ENCODE measurements around the gene ARHGAP26. TPM values are rescaled to one million over a fixed set of nuclear protein-coding genes. Genes with fewer than 3 reads are reported as not detected.

Gene ARHGAP26
- total RNA-seq, 4 donors from 2014 or later: 35.0 to 72.2 (median 44.0) TPM

DNA sequence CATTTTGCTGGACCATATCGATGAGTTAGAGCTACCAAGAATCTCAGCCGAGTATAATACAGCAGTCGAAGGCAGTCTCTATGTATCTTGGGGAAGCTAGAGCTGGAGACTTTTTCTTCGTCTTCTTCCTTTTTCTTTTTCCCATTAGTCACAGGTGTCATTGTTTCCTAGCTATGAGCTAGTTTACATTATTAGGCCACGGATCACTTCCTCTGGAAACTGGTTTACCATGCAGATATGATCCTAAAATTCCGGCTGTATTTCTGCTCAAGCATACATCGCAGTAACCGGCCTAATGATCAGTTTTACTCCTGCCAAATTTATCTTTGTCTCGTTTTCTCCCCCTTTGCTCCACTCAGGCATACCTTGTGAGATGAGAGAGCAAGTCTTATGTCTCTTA lies 312.8 kb downstream of the ARHGAP26 start:
- TF ChIP-seq, protein P1, sequence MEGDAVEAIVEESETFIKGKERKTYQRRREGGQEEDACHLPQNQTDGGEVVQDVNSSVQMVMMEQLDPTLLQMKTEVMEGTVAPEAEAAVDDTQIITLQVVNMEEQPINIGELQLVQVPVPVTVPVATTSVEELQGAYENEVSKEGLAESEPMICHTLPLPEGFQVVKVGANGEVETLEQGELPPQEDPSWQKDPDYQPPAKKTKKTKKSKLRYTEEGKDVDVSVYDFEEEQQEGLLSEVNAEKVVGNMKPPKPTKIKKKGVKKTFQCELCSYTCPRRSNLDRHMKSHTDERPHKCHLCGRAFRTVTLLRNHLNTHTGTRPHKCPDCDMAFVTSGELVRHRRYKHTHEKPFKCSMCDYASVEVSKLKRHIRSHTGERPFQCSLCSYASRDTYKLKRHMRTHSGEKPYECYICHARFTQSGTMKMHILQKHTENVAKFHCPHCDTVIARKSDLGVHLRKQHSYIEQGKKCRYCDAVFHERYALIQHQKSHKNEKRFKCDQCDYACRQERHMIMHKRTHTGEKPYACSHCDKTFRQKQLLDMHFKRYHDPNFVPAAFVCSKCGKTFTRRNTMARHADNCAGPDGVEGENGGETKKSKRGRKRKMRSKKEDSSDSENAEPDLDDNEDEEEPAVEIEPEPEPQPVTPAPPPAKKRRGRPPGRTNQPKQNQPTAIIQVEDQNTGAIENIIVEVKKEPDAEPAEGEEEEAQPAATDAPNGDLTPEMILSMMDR (IDR thresholded peaks at IDR 0.05; ENCODE audit: low read depth): no peak

DNA sequence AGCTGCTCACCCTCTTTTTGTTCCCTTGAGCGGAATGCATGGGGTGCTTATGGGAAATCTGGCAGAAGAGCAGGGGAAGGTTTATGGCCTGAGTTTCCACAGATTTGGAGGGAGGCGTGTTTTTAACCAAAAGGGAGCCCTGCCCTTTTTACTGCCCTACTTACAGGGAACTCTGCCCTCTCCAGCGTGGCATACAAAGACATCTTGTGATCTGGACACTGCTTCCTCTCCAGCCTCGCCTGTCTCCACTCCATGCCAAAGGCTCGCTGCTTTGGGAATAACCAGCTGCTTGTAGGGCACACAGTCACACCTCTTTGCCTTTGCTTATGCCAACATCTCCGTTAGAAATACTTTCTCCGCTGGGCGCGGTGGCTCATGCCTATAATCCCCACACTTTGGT lies 314.2 kb downstream of the ARHGAP26 start:
- TF ChIP-seq, protein P1 (IDR thresholded peaks at IDR 0.05; ENCODE audit: low read depth): no peak

DNA sequence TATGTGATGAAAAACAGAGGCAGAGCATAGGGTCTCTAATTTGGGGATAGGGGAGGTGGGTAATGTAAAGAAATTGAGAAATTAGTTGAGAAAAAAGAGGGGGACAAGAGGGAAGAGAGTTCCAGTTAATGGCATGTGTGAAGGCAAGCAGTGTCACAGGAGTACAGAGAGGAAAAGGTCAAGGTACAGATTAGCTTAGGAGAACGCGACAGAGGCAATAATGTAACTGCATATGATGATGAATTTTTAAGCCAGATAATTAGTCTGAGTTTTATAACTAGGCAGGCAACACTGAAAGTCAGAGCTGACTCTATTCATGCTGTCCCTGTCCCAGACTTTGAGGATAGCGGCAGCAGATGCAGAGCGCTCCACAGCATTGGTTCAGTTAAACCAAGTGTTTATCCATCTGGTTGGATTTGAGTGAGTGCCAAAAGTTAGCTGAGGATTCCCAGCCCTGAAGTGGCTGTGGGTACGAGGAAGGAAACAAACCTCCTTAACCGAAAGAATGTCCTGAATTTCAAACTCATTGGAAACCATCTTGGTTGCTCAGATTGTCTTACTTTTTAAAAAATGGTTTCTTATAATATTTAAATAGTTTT lies 315.2 kb downstream of the ARHGAP26 start:
- TF ChIP-seq, protein P1 (IDR thresholded peaks at IDR 0.05; ENCODE audit: low read depth): no peak

DNA sequence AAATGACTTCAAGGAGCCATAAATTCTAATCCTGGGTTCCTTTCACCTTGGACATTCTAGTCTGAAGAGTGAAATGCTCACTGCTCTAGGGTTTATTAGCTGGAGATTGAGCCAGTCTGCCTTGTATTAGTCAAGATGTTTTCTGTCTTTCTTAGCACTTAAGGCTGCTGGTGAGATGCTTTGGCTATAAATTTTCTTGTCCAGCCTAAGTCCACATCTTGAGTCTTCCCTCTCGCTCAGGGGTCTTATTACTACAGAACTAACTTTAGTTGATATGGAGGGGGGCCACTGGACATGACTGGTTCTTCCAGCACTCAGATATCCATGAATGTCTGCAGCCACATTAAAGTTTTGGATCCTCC lies 316.4 kb downstream of the ARHGAP26 start:
- TF ChIP-seq, protein P1 (IDR thresholded peaks at IDR 0.05; ENCODE audit: low read depth): no peak

DNA sequence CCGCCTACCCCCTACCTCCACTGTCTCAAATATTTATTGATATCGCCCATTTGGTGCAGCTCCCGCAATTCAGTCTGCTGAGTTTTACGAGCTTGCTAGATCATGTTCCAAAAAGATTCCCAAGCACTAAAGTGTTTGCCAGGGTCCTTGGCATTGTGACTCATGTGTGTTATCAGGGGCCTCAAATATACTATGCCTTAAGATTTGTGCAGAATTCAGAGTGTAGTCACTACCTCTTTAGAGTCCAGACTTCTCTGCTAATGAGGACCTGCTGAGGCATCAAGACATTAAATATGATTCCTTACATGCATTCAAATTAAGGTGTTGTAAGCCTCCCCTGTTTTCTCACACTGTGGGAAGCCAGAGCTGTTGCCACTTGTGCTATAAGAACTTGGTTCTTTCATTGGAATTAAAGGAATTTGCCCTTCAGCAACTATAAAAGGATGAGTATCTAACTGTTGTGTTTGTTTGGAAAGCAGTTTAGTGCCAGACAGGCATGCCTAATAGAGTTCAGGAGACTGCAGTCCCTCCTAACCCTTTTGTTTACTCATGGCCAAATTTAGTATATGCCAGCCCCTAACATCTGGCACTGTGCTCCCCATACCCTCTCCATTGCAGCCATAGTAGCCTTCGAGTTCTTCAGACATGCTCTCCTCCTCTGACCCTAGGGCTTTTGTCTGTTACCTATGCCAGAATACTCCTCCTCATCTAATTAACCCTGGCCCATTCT lies 316.9 kb downstream of the ARHGAP26 start:
- TF ChIP-seq, protein P1 (IDR thresholded peaks at IDR 0.05; ENCODE audit: low read depth): no peak

DNA sequence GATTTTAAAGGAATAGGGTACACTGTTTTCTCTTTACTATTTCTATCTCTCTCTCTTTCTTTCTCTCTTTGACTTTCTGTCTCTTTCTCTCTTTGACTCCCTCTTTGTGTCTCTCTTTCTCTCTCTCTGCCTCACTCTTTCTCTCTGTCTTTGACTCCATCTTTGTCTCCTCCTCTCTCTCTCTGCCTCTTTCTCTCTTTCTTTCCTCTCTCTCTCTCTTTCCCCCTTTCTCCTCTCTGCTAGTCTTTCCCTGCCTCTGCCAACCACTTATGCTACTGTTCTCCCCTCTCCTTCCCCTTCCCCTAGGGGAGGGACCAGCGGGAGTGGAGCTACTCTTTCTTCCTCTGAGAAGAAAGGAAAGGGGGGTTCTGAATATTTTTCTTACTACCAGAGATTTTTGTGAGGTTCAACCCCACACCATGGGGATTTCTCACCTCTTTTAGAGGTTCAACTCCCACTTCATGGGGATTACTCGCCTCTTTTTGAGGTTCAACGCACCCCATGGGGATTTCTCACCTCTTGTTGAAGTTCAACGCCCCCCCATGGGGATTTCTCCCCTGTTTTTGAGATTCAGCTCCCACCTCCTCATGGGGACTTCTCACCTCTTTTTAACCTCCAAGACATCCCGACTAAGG lies 323.4 kb downstream of the ARHGAP26 start:
- TF ChIP-seq, protein P1 (IDR thresholded peaks at IDR 0.05; ENCODE audit: low read depth): no peak

DNA sequence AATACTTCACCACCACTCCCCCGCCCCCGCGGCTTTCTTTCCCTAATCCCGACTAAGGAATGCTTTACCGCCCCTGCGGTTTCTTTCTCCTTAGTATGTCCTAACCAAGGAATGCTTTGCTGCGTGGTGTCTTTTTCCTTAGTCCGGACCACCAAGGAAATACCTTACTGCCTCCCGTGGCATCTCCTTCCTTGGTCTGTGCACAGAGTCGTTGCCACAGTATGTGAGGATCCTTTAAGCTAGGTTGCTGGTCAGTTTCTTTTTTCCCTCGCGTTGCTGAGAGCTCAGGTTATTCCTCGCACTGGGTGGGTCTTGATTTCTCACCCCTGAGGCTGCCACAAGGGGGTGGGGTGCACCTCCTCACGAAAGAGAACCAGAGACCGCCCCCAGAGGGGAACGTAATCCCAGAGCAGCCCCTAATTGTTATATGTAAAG lies 323.9 kb downstream of the ARHGAP26 start:
- TF ChIP-seq, protein P1 (IDR thresholded peaks at IDR 0.05; ENCODE audit: low read depth): no peak
